GM18909 (cell line): ENCODE measurements around the gene LEFTY1.
"Not testable (repeated sequence)": the region's sequence is repeated elsewhere in the genome, so short reads cannot be mapped to it uniquely, and the experiment has no call there.

Source experiments
- ATAC-seq: cut with Tn5 transposase; IDR thresholded peaks from one replicate; pipeline ENCODE4 v1.9.1; 2021; ENCODE audit warnings: mild to moderate bottlenecking; ENCODE audit not compliant: unreplicated experiment, poor library complexity

The LEFTY1 gene

DNA sequence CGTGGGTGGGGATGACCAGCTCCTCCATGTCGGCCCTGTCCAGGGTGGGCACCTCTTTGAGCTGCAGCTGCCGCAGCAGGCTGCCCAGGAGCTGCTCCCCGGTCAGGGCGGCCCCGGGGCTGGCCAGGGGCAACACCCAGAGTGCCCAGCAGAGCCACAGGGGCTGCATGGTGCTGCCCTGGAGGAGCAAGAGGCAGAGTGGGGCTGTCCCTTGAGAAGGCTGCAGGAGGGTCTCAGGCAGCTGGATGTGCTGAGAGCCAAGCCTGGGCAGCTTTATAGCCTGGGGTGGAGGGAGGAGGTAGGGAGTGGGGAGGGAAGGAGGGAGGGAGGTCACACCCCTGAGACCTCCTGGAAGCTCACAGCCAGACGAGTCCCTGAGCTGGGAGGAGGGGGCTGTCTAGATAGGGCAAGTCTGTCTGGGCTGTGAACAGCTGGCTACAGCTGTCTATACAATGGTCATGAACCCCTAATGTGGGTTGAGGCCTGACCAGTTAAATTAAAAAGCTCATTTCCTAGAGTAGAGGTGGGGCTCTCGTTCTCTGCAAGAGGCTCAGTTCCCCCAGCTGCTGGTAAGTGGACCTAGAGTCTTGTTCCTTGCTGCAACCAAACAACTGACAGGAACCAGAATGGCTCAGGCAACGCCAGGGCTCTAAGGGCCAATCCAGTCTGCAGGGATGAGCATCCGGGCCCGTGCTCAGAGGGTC lies at the start of gene LEFTY1:
TSS of gene LEFTY1 (minus strand) at position 249 of the 704 bp plus-strand sequence. CDS start at position 169, 80 bp downstream.
- no peak for ATAC-seq

GRCh38 chr1:225937048-225937968 lies 48.4 kb upstream of the LEFTY1 start:
- no peak for ATAC-seq

- ATAC-seq = no peak
Measured at GRCh38 chr1:225936523-225936922, 47.6 kb upstream of the LEFTY1 start.

- not testable (repeated sequence) for ATAC-seq
Measured at GRCh38 chr1:225936086-225936485, 47.1 kb upstream of the LEFTY1 start.

DNA sequence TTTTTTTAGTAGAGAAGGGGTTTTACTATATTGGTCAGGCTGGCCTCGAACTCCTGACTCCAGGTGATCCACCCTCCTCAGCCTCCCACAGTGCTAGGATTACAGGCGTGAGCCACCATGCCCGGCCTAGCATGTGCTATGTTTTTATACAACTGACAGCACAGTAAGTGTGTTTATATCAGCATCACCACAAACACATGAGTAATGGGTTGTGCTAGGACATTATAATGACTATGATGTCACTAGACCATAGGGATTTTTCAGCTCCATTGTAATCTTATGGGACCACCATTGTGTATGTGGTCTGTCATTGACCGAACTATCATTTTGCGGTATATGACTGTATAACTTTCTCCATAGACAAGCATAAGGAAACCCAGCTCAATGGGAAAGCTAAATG lies 45.8 kb upstream of the LEFTY1 start:
- ATAC-seq = no peak

GRCh38 chr1:225933072-225933471 lies 44.1 kb upstream of the LEFTY1 start:
- no peak for ATAC-seq

DNA sequence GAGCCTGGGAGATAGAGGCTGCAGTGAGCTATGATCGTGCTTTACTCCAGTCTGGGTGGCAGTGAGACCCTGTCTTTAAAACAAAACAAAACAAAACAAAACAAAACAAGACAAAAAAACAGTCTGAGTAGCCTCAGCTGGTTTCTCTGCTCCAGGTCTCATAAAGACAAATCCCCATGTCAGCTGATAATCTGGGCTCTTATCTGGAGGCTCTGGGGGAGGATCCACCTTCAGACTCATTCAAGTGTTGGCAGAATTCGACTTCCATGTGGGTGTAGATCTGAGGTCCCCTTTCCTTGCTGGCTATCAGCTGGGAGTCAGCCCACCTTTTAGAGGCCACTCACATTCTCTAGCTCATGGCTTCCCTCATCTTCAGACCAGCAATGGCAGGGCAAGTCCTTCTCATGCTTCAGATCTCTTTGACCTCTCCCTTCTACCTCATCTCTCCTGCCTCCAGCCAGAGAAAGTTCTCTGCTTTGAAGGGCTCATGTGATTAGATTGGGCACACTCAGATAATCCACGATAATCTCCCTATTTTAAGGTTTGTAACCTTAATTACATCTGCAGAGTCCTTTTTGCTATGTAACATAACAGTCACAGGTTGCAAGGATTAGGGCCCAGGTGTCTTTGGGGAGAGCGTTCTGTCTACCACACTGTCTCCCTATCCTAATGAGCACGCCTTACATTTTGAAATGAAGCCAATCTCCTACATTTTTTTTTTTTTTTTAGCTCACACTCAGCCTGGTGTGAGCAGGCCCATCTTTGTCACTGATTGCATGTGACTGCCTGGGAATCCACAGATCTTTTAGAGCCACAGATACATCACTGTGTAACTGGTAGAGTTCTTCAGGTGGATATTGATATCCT lies 42.6 kb upstream of the LEFTY1 start:
- no peak for ATAC-seq

DNA sequence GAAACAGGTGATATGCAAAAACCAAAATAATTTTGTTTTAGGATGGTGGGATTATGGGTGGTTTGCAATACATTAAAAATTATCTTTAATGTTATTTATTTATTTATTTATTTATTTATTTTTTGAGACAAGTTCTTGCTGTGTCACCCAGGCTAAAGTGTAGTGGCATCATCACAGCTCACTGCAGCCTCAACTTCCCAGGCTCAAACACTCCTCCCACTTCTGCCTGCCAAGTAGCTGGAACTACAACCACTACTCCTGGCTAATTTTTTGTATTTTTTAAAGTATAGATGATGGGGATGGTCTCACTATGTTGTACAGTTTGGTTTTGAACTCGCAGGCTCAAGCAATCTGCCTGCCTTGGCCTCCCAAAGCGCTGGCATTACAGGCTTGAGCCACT lies 41.6 kb upstream of the LEFTY1 start:
- no peak for ATAC-seq

- not testable (repeated sequence) for ATAC-seq
Measured at GRCh38 chr1:225929462-225929861, 40.5 kb upstream of the LEFTY1 start.

GRCh38 chr1:225928186-225929175 lies 39.5 kb upstream of the LEFTY1 start:
- ATAC-seq = no peak

DNA sequence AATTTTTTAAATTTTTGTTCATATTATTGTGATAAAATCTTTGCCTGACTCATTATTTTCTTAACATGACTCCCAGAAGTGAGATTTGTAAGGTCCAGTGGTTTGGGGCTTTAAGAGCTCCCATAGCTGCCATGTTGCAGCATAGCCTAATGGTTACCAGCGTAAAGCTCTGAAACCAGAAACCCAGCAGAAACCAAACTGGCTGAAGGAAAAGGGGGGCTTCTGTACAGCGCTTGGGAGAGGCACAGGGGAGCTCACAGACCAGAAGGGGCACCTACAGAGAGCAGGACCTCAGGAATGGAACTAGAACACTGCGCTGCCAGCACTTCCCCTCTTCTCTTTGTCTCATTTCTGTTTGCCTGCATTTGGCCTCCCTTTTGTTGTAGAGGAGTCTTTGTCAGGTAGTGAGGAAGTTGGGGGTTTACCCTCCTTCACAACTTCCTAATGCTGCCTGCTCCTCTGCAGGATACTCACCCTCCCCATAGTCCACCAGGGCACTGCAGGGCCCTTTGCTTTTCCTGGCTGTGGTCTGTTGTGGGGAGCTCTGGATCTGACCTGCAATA lies 37.7 kb upstream of the LEFTY1 start:
- ATAC-seq = no peak

DNA sequence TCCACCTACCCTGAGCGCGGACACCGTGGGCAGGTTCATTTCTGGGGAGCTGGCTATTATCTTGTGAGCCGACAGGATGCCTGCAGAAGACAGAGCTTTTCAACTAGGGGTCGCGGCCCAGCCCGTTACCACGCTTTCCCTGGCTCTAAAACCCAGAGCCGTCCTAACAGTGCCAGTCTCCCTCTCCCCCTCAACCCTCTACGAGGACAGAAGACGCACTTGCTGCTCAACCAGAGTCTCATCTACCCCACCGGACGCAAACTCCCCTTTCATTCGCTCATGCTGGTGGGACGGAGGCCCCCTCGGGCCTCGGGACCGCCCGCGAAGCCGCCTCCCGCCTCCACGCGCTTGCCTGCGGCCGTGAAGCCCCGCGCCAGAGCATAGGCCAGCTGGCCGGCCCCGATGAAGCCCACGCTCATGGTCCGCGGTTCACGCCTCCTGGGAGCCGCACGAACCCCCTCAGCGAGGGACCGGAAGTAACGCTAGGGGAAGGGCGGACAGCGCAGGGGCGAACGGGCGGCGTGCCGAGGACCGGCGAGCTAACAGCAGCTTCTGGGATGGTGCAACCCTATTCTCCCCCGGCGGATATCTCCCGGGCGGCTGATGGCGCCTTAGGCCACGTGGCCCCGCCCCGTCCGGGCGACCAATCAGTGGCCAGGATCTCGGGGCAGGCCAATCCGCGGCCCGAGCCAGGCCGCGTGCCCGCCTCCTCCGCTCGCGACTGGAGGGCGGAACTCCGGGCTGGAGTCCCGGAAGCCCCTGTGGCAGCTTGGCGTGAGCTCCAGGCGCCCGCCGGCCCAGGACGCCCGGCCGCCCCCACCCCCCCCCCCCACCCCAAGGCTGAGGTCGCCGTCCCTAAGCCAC lies 35.0 kb upstream of the LEFTY1 start, which contains the start of gene PYCR2:
TSS of gene PYCR2 (minus strand) at position 559 of the 864 bp plus-strand sequence. CDS start at position 419, 140 bp downstream.
- ATAC-seq = peak; percentile 97

- ATAC-seq = no peak
Measured at GRCh38 chr1:225923381-225923691, 34.4 kb upstream of the LEFTY1 start.

DNA sequence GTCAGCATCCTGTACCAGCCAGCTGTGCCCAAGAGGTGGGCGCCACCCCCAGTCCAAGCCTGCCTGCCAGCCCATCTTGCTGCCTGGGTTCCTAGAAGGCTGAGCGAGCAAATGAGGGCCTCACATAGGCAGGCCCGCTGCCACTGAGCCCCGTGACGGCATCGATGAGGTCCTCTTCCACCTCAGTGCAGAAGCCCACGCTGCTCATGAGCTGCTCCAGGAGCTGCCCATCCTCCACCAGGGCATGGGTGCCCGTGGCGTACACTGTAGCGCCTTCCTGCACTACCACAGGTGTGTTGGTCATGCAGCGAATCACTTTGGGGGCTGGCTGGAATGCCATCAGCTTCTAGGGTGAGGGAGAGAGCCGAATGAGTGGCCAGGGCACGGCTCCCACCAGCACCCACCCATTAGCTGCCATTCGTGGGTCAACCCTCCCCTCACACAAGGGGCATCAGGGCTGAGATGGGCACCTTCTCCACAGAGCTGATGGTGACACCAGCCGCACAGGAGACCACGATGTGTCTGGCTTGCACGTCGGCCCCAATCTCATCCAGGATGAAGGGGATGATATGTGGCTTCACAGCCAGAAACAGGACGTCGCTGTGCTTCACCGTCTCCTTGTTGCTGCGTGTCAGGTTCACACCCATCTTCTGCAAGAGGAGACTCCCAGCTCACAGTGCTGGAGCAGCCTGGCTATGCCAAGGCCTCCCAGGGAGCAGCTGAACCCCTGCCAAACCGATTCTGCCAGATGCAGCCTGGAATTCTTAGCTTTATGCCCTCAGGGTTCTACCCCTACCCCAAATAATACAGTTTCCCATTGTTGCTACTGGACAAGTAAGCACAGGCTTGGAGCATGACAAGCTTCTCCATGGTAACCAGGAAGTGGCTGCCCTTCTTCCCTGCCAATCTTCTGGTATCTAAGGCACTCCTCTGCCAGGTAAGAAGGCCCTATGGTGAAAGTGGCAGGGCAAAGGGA lies 33.1 kb upstream of the LEFTY1 start:
- no peak for ATAC-seq

- ATAC-seq = no peak
Measured at GRCh38 chr1:225919906-225920305, 31.0 kb upstream of the LEFTY1 start.

DNA sequence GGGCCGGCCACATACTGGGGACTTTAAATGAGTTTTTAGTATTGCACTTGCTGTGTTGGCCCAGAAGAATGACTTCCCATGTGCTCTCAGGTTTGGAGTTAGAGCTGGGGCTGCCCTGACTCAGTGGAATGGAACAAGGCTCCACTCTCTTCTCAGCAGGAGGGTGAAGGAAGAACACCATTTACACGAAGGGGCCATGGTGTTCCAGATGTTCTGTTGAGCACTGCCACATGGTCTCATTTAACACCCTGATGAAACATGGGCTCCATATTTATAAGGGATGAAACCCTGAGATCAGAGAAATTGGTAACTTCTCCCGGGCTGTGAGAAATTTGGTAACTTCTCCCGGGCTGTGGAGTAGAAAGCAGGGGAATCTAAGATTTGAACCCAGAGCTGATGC lies 29.3 kb upstream of the LEFTY1 start:
- ATAC-seq = no peak

DNA sequence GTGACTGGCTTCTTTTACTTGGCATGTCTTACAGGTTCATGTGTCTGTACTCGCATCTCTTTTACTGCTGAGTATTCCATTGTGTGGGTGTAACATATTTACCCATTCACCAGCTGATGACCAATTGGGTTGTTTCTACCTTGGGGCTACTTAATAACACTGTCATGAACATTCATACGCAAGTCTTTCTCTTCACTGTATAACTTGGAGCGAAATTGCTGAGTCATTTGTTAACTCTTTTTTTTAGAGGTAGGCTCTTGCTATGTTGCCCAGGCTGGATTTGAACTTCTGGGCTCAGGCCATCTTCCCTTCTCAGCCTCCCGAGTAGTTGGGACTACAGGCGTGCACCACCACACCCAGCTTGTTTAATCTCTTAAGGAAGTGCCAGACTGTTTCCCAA lies 28.6 kb upstream of the LEFTY1 start:
- no peak for ATAC-seq
